Left lobe of liver (tissue), 2 donors: ENCODE measurements around the gene TOM1L2. TPM values are rescaled to one million over a fixed set of nuclear protein-coding genes. Genes with fewer than 3 reads are reported as not detected.

Experiments used
- ATAC-seq: fragments of 200-7000 bp; cut with Tn5 transposase; one replicate; pipeline ENCODE4 v1.9.1; 2020; ENCODE audit warnings: mild to moderate bottlenecking, moderate library complexity
- DNase-seq: peaks from one replicate; pipeline ENCODE4 v3.0.0-alpha.2; 2020; ENCODE audit warnings: low spot score
- total RNA-seq: library from RNA; stranded (reverse); gene quantifications from one replicate; pipeline ENCODE4 v1.2.1, GENCODE V29; 2021
- donor health status: DM: no; HTN: no; CAD: no; lungs with moderate emphysema.
- donor health status: DM: no; HTN: yes; CAD: no.

TOM1L2 gene
- 17.6 TPM for total RNA-seq

DNA sequence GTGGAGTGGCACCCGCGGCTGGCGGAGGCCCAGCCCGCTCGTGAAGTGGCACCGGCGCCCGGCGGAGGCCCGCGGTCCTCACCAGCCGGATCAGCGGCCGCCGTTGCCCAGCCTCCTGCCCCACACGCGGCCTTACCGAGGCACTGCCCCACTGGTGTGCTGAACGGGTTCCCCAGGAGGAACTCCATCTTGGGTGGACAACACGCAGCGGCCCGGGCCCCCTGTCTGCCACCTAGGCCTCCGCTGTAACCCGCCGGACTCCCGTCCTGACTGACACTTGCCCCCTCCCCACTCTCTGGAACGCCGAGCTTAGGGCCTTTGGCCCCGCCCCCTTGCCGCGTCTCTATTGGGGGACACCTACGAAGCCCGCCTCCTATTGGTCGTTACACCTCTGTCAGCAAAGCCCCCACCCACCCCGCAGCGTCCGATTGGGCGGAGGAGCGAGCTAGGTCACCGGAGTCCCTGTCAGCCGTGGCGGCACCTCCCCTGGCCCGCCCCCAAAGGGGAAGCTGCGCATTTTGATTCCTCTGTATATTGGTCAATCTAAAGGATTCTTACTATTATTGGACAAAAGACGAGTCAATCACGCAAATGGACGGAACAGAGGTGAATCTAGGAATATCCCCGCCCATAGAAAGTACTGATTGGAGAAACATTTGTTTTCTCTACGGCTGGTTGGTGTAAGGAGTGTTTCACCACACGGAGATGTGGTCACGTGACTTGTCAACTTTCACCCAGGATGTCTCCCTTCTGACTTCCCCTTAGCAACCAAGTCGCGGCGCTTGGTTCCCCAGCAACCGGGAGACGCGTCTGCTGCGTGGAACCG lies at the start of gene TOM1L2, which contains the start of gene DRC3:
Gene TOM1L2, minus strand, starts transcription at position 275 of the 826 bp plus-strand sequence. Its CDS starts 87 bp downstream, at position 188.
Gene DRC3, plus strand, starts transcription at position 737 of the 826 bp plus-strand sequence. CDS start 4,737 bp downstream, outside the sequence.
- DNase-seq (peak; percentile 100), ATAC-seq (peak; percentile 94)

DNA sequence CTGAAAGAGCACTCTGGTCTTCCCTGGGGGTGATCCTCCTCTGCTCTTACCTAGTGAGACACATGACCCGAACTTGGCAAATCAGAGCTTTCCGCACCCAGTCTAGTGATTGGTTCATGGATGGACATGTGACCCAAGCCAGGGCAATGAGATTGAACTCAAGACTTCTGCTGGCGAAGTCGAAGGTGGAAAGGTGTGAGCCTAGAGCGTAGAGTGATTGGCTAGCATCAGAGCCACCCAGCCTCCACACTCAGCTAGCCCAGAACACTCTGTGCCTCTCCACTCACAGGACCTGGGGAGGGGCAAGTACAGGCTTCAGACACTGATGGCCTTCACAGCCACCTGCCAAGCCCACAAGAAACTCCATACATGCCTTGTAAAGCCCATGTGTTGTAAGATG lies 49.2 kb upstream of the TOM1L2 start:
- DNase-seq (no peak), ATAC-seq (no peak)

DNA sequence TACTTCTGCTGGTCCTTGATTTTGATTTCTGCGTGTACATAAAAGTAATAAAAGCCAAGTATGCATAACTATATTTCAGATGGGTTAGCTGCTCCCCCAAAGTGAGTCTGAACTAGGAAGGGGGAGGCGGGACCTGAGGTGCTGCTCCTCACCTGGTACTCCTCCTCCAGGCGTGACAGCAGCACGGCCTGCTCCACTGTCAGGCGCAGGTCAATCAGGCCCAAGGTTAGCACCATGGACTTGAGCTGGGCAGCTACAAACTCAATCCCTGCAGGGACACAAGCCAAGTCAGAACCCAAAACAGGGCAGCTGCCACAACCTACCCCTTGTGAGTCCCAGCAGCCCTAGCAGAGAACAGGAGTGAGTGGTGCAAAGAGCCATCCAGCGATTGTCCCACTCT lies 48.8 kb upstream of the TOM1L2 start:
- no peak for ATAC-seq

DNA sequence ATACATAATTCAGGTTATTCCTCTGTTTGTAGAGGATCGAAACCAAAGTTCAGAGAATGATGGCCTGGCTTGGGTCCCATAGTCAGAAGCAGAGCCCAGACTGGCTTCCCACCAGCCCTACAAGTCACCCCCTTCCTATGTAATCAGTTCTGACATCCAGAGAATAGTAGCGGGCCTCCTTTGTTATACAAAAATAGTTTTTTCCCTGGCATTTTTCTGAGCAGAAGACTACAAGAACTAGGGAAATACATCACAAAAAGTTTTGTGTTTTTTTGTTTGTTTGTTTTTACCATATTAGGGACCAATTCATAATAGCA lies 47.6 kb upstream of the TOM1L2 start:
- ATAC-seq (no peak), DNase-seq (no peak)

More for the DNA sequence above, 48.8 kb upstream of the TOM1L2 start:
- no peak for DNase-seq

DNA sequence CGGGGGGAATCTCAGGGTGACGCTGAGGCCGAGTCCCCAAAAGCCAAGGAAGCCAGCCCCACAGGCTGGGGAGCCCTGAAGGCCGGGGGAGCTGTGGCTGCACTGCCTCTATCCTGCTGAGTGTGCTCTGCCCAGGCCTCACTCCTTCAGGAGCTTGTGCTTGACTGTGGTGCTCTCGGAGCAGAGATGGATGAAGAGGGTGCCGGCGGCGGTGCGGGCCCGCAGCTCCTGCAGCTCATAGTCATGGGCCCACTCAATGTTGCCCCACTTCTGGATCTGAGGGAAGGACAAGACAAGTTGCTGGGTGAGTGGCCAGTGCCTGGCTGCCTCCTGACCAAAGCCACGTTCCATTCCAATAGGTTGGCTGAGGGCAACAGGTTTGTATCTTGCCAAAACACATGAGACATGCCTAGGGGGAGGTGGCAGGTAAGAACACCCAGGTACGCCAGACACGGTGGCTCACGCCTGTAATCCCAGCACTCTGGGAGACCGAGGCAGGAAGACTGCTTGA lies 46.3 kb upstream of the TOM1L2 start:
- ATAC-seq (peak; percentile 57), DNase-seq (peak; percentile 62)

DNA sequence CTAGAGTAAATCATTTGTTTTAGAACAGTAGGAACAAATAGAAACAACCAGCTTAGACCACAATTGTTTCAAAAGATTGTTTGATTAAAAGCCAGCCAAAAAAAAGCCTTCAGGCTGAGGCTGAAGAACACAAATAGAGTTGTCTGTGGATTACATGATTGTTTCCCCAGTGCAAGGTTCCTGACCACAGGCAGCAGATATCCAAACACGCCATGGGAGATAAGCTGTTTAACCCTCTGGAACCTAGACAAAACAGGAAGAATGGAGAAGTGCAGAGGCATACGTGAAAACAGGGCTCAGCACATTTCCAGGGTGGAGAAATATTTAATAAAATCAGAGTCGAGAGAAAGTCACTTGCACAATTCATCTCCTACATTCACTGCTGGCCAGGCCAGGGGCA lies 45.8 kb upstream of the TOM1L2 start:
- peak; percentile 82 for ATAC-seq
- peak; percentile 58 for DNase-seq

DNA sequence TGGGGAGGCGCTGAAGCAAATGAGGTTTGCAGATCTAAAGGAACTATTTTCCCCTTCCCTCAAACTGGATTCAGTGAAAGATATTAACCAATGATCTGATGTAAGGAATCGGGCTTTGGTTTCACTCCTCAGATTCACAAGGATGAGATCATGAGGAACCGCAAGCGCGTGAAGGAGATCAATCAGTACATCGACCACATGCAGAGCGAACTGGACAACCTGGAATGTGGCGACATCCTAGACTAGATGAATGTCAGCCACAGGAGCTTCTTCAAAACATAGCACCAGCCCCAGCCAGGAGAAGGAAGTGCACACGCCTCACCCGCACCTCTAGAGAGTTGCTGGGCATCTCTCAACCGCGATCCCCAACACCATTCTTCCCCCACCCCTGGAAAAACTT lies 44.2 kb upstream of the TOM1L2 start:
- DNase-seq (no peak), ATAC-seq (no peak)

DNA sequence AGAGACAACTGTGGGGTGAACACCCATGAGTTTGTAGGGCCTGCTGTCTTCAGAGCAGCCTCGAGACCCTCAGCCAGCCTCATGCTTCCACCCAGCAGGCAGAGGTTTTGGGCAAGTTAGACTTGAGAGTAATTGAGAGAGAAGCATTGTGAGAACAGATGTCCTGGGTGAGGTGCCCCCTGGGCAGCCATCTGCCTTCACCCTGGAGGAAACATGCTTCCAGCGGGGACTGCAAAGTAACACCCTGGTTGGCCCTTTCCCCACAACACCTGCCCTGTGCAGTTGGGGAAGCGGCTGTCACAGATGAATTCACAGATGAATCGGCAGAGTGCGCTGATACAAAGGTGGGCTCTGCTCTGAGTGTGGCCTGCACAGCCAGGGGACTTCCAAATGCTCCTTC lies 43.4 kb upstream of the TOM1L2 start:
- DNase-seq (no peak), ATAC-seq (no peak)

DNA sequence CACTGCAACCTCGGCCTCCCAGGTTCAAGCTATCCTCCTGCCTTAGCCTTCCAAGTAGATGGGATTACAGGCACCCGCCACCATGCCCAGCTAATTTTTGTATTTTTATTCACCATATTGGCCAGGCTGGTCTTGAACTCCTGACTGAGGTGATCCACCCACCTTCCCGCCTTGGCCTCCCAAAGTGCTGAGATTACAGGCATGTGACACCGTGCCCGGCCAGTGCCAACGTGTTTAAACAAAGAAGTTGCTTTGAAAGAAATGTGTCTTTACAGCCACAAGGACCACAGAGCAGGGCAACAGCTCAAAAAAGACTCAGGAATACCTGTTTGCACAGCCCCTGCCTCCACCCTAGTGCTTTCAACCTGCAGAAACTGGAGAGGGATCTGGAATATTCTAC lies 41.8 kb upstream of the TOM1L2 start:
- DNase-seq, result no peak
- ATAC-seq, result no peak

DNA sequence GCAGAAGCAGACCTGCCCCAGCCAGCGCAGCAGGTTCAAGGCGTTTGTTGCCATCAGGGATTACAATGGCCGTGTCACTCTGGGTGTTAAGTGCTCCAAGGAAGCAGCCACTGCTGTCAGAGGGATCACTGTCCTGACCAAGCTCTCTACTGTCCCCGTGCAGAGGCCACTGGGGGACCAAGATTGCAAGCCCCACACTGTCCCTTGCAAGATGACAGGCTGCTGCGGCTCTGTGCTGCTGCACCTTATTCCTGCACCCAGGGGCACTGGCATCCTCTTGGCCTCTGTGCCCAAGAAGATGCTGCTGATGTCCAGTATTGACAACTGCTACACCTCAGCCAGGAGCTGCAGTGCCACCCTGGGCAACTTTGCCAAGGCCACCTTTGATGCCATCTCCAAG lies 39.1 kb upstream of the TOM1L2 start:
- ATAC-seq (no peak), DNase-seq (no peak)

DNA sequence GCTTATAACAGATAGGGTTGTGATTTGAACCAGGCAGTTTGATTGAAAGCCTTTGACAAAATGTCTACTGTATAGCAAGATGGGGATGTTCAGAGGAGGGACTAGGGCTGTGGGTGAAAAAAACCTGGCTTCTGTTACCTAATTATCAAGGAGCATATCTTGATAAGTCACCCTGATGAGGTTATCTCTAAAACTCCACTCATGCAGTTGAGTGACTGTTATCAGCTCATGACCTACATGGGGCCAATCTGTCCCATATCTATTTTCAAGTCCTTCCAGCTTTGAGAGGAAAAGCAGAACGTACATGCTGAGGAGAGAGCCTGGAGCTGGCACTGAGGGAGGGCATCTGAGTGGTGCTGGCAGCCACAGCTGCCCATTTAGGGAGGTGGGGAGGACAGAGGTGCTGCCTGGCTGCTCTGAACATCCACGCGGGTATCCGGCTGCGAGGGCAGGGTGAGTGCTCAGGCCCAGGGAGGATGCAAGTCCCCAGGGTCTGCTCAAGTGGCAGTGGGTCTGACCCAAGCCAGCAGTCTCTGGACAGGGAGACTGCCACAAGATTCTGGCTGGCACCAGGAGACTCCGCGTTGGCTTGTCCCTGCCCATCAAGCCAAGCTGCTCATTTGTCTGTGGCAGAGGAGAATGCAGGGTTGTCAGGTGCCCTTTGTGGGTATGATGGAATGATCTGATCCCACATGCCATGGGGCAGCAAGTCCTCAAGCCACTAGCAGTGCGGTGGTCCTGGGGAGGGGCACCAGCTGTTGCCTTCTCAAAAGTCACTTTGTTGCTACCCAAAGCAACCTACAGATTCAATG lies 37.6 kb upstream of the TOM1L2 start:
- ATAC-seq (no peak), DNase-seq (no peak)

DNA sequence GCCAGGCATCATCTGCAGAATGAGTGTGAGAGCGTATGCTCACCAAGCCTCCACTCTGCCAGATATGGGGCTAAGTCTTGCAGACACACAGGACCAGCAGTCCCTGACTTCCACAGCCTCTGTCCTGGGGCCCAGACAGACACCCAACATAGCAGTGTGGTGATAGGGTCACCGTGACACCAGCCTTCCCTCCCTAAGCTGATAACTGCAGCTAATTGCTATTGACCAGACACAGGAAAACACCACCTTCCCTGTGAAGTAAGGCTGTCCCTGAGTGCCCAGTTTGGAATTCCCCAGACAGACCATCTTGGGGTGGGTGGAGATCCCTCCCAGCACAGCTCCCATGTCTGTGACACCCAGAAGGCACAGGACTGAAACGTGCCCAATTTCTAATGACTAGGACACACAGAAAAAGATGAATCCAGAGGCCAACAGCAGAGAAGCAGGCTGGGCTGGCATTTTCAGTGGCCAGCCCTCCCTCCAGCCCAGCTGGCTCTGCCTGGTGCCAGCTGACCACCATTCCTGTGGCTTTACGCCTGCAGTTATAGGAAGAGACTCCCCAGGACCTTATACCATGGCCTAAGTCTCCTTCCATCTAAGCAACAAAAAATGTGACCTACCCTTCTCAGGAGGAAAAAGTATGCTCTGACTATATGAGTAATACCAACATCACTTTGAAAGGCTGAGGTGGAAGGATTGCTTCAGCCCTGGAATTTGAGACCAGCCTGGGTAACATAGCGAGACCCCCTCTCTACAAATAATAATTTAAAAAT lies 36.5 kb upstream of the TOM1L2 start:
- ATAC-seq (no peak), DNase-seq (no peak)

DNA sequence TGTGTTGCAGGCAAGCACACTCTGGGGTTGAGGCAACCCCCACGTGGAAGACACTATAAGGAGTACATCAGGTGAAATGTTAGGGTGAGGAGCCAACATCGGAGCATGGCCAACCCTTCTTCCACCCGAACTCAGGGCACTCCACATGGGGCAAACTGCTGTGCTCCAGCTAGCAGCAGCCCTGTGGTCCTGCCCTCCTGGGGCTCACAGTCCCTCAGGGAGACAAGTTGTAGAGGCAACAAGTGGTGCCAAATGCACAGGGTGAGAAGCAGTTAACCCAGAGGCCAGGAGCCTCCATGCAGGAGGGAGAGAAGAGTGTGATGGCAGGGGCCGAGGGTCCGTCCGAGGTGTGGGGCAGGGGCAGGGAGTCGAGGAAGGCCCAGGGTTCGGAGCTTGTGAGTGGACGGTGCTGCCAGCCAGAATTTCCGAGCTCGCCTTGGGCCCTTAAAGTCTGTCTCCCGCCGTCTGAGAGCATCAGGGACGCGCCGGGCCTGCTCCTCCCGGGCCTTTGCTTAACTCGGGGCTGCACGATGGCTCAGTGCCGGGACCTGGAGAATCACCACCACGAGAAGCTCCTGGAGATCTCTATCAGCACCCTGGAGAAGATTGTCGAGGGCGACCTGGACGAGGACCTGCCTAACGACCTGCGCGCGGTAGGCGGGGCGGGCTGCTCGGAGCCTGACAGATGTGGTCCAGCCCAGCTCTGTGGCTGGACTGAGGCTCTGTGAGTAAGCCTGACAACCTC lies 34.5 kb upstream of the TOM1L2 start:
- ATAC-seq (no peak), DNase-seq (no peak)

DNA sequence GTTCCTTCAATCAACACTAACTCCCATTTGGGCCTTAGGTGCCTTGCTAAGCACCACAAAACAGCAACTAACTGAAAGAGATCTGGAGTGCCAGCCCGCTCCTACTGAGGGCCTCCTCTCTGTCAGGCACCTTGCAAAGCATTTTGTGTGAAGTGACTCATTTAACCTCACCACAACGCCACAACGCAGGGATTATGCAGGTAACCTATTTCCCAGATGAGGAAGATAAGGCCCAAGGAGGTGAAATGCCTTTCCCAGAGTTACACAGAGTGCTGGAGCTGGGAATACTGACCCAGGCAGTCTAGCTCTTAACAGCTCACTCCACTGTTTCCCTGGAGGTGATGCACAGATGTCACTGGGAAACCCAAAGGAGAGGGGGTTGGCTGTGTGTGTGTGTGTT lies 33.3 kb upstream of the TOM1L2 start:
- ATAC-seq, result no peak

DNA sequence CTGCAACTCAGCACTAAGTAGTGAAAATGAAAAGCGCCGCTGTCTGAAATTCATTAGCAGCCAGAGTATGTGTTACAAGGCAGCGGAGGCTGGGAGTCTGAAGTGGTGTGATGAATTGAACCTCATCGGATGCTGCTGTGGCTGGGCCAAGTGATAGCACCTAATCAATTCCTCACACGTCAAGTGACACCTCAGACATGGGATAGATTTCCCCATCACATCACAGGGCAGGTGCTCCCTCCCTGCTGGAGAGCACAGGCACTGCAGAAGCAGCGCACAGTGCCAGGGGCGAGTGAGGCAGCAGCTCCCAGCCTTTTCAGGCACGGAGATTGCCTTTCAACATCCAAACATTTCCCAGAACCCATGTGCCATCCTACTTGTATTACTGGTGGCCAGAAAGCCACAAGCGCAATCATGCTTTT lies 32.7 kb upstream of the TOM1L2 start:
- no peak for DNase-seq
- peak; percentile 60 for ATAC-seq

More for the DNA sequence above, 33.3 kb upstream of the TOM1L2 start:
- no peak for DNase-seq

DNA sequence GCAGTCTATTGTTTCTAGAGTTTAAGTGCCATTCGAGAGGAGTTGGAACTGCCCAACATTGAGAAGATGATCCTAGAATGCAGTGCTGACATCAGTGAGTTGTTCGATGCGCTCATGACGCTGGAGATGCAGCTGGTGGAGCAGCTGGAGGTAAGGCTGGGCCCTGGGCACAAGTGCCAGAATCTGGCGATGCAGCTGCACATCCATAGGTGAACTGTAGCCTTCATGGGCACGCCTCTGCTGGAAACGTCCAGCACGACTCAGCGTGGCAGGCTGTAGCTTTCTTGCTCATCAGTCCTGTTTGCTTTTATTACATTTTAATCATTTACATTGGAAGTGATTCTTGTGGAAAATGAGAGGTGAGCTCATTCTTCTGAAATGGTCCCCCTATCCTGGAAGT lies 32.1 kb upstream of the TOM1L2 start:
- DNase-seq, result no peak
- no peak for ATAC-seq

DNA sequence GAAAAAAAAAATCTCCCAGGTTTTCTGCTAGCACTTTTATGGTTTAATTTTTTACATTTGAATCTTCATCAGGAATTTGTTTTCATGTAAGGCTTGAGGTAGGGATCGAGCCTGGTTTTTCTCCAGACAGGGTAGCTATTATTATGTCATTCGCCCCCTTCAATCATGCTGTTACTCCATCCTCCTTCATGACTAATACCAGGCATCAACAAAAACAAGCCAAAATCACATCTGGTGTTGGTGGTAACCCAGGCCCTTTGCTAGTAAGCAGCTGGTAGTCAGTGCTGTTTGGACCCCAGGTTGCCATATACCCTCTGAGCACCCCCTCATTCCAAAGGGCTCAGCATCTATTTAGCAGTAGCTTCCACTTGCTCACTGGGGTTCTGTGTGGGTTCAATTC lies 30.0 kb upstream of the TOM1L2 start:
- no peak for ATAC-seq
- no peak for DNase-seq

DNA sequence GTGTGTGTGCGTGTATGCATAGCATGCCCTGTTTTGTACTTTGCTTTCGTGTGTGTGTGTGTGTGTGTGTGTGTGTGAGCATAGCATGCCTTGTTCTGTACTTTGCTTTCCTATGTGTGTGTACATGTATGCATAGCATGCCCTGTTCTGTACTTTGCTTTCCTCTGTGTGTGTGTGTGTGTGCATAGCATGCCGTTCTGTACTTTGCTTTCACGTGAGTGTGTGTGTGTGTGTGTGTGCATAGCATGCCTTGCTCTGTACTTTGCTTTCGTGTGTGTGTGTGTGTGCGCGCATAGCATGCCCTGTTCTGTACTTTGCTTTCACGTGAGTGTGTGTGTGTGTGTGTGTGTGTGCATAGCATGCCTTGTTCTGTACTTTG lies 27.8 kb upstream of the TOM1L2 start:
- DNase-seq, result no peak
- ATAC-seq, result peak; percentile 13

DNA sequence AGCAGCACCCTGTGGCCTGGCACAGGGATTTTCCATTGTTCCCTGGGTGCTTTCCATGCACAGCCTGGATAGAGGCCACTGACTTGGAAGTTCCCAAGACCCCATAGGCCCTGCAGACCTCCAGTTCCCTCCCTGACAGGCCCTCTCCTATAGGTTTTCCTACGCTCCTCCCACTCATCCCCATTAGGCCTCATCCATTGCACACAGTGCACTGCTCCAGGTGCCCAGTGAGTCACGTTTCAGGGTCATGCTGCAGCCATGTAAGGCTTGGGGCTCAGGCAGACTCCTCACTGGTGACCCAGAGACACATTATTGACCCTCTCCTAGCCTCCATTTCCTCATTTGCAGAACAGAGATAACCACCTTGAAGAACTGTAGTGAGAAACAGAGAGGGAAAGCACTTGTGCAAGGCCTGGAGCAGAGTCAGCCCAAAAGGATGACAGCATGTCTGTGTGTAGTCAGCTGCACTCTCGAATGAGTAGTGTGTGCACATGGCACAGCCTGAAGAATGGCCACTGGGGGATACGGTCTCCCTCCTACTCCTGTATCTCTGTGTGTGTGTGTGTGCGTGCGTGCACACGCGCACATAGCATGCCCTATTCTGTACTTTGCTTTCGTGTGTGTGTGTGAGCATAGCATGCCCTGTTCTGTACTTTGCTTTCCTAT lies 27.3 kb upstream of the TOM1L2 start:
- no peak for ATAC-seq
- DNase-seq, result no peak

DNA sequence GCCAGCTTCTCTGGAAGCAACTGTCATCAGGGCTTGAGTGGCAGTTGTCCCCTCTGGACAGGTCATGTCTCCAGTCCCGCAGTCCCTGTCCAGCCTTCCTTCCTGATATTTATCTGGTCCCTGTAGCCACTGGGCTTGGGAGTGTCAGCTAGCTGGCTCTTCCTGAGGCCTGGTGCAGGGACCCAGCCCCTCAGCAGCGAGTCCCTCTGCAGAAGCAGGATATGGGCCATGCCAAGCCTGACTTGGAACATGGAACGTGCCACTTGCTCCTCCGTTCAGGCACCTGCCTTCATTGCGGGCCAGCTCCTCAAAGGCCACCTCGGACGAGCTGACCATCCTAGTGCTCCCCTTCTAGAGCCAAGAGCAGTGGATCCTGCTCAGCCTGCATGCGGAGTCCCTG lies 26.7 kb upstream of the TOM1L2 start:
- no peak for DNase-seq
- ATAC-seq, result no peak
